RPMI7951 (cell line): Measurements from ENCODE around the gene CCNC. TPM values are rescaled to one million over a fixed set of nuclear protein-coding genes. Genes with fewer than 3 reads are reported as not detected.
"Not testable (repeated sequence)": the region's sequence is repeated elsewhere in the genome, so short reads cannot be mapped to it uniquely, and the experiment has no call there.

Source experiments
- DNase-seq: peaks from one replicate; pipeline ENCODE4 v3.0.0-alpha.2; 2012; ENCODE audit warnings: low read depth
- total RNA-seq: library from RNA; depleted of rRNA; stranded (reverse); fragments of >200 nt; shearing (Covaris generic); gene quantifications from 2 replicates; pipeline ENCODE4 v1.2.3, GENCODE V29; 2014

CCNC gene
- total RNA-seq, 1 experiment from 2014 or later: 138 TPM

DNA sequence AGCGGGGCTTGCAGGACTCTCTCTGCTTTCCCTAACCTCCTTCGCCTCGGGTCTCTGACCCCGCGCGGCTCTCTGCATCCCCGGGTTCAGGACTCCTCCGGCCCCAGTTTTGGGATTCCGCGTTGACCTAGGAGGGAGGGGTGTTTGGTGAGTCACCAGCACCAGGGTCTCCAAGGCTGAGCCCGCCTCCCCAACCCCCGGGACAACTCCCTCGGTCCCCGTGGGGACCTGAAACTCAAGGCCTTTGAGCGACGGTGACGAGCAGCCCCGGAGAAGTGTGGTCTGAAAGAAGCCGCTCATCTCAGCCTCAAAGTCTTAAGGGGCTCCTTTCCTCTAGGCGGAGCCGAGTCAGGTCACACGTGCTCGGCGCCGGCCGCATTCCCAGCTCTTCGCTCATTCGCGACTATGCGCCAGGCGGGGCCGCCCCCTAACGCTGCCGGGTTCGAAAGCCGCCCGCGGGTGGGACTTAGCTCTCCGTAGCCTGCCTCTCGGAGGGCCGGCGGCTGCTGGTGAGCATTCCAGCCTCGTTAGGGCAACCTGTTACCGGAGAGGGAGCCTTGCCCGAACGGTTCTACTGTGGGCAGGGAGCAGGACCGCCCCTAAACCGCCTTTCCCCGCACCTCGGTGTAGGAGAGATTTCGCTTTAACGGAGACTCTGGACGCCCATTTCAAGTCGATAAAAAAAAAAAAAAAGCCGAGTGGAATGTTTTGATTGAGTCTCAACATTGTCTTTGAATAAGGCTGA, 35.1 kb upstream of the CCNC start:
- DNase-seq: peak; percentile 20

DNA sequence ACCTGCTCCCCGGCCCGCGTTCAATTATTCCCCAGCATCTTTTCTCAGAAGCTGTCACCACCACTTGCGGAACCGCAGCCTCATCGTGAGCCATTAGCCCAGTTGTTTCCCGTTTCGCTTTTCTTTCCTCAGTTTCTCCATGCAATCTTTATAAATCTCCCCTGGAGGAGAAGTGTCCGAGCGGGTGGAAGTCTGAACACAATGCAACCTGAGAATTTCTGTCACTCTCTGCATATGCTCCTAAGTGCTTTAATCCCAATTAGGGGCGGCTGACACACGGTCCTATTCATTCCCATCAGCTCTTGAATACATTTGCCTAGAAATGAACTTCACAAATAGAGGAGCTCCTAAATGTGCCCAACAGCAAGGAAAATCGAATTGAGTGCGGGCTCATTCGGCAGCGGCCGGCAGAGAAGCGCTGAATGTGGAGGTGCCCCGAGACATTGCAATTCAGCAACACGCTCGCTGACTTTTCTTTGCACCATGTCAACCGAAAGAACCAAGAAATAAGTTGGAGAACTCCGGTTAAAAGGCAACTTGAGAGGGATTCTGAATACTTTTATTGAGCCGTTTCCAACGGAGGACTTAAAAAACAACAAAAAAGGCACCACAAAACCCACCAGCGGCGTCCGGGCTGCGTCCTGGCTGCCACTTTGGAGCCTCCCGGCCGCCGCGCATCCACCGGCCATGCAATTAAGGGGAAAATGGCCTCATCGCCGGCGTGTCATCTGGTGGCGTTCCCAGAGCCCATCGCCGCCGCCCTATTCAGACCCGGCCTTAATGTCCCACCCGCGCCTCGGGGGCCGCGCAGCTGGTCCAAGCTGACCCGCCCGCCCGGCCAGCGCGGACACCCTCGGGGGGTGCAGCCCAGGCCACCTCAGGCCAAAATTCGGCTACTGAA, 34.3 kb upstream of the CCNC start:
- no peak for DNase-seq

DNA sequence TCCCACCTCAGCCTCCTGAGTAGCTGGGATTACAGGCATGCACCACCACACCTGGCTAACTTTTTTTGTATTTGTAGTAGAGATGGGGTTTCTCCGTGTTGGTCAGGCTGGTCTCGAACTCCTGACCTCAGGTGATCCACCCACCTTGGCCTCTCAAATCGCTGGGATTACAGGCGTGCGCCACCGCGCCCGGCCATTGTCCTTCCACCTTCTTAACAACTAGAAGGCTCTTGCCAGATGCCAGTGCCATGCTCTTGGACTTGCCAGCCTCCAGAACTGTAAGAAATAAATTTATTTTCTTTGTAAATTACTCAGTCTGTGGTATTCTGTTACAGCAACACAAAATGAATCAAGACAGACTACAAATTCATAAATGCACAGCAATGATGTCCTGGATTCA, 26.2 kb upstream of the CCNC start:
- not testable (repeated sequence) for DNase-seq

DNA sequence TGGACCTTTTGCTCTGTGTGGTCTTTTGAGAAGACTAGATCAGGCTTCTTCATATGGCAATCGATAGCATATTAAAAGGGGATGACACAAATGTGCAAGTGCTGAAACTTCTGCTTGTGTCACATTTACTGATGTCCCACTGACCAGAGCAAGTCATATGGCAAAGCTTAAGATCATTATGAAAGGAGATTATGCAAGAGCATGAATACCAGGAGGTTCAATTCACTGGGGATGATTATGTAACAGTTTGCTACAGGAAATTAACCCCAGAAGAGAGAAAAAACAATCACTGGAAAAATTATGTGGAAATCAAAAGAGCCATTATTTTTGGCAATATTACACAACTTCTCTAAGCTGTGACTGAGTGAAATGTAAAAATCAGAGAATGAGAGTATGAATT, 24.4 kb upstream of the CCNC start:
- no peak for DNase-seq

DNA sequence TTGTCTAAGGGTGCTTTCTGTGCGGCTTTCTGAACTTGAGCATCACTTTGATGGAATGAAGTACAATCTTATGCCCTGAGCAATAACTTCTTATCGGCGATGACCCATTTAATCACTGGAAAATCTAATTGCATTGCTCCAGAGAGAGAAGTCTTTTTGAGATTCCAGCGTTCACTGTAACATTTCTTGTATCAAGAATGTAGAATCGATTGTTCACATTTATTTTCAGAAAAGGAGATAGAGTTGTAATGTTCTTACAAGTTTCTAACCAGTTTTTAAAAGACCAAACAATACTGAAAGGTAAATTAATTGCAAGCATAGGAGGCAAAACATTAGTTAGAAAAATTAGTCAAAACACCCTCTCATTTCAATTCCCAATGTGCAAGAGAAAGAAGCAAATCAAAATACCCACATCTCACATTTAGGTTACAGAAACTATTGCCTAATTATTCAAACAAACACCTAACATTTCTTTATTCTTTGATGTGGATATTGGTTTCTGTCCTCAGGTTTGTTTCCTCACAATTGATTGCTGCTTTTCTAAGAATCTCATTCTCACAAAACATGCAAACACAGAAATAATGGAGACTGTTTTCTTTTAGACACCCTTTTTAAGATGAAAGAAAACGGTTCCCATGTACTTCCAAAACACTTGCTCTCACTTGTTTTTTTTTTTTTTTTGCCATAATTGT, 23.4 kb upstream of the CCNC start:
- no peak for DNase-seq

DNA sequence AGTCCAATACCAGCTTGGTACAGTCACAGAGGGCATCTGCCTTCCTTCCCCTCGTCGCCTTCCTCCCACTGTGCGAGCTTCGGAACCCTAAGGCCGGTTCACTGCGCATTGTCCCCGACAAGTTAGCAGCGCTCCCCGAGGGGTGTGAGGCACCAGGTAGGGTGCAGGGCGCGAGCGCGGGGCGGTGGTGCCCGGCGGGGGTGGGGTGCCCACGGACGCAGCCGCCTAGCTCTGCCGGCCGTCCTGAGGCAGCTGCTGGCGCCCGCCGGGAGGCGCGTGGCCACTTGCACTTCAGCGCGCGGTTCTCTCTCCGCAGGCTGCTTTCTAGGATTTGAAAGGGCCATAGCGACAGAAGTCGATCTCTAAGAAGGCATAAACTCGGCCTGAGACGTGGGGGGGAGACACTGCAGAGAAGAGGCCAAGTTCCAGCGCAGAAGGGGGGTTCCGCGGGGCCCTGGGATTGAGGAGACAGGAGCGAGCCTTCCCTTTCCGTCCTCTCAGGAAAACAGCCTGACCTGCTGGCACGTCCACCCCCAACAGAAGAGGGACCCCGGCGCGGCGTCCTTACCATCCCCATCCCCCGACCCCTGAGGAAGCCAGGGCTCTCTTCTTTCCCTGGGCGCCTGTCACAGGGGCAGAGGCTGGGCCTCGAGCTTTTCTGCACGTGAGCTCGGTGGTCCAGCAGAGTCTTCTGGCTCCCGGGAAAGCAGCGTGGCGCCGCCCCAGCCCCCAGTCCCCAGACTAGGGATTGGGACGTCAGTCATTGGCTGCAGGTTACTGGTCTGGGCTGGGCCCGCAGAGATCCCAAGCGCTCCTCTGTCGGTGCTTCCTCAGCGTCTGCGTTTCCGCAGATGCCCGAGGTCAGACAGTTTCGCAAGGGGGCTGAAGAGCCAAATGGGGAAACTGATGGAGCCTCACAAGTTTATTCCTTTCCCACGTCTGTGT, 22.5 kb upstream of the CCNC start:
- DNase-seq: no peak

DNA sequence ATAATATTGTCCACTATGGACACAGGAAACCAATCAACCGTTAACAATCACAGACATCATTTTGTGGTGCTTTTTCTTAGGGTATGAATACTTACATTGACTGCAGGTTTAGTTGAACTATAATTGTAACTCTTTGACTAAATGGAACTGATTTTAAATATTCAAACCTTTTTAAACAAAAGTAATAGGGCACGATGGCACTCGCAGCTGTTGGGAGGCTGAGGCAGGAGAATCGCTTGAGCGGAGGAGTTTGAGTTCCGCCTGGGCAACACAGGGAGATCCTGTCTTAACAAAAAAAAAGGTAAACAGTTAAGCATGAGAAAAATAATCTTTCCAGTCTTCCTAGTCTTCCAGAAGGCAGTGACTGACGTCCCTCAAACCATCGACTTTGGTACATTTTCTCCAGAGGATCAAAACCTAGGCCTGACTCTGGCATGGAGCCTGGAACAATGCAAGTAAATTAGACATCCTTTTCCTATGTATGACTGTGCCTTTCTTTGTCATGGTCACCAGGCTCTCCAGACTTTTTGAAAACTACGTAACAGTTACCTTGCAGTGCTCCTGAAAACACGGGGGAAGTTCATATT, 21.5 kb upstream of the CCNC start:
- DNase-seq: no peak

DNA sequence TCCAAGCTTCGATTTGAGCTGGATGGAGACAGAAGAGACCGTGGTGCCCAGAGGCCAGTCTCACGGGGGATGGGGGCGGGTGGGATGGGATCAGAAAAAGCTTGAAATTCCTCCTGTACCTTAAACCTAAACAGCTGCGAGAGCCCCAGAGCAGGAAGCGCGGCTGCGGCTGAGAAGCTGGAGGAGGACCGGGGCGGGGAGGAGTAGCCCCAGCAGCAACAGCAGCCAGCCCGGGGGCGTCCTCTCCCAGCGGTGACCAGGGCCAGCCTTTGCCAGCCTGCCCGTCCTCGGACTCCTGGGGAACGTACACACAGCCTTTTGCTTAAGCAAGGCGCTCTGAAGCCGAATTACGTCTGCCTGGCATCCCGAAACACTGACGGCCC, 20.8 kb upstream of the CCNC start:
- no peak for DNase-seq

DNA sequence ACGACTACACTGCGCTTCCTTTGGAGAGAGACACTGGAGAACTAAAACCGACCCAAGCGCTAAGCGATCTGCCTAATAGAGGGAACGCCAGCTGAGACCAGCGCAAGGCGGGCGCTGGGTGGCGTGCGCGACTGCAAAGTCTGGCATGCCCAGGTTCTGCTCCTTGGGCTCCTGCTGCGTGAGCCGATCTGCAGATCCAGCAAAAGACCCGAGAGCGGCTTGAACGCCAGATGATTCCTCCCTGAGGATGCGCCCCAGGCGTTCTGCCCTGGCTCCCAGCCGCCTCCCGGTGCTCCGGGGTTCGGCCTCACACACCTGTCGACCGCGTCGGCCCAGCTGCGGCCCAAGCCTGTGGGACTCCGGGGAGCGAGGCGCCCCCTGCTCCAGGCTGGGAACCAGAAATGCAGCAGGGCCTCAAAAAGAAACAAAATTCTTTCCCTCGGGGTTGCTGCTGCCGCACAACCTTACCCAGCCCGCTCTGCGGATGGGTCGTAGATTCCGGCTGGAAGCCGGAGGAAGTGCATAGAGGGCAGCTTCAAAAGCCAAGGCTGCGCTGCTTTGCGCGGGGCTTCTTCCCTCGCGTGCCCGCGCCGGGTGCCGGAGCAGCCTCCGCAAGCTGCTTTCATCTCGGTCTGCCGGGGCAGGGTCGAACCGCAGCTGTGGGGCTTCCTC, 20.3 kb upstream of the CCNC start:
- DNase-seq: peak; percentile 42

DNA sequence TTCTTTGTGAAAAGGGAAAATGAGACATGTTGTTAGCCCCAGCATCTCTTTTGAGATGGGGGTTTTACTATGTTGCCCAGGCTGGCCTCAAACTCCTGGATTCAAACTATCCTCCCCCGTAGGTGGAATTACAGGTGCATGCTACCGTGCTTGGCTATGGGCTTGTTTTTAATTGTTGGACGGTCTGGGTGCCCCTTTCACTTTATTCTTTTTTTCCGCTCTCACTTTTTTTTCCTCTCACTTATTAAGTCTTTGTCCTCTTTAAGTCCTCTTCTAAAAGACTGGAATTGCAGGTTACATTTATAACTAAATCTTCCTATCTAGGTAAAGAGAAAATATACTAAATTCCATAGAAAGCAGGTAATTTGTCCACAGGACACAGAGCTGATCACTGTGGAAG, 19.3 kb upstream of the CCNC start:
- DNase-seq: no peak

DNA sequence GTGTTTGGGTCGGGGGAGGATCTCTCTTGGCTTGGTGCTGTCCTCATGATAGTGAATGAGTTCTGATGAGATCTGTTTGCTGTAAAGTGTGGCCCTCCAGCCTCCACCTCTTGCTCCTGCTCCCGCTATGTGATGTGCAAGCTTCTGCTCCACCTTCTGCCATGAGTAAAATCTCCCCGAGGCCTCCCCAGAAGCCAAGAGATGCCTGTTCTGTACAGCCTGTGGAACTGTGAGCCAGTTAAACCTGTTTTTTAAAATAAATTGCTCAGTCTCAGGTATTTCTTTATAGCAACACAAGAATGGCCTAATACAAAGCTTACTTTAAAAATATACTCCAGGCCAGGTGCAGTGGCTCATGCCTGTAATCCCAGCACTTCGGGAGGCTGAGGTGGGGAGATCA, 11.3 kb upstream of the CCNC start:
- no peak for DNase-seq

DNA sequence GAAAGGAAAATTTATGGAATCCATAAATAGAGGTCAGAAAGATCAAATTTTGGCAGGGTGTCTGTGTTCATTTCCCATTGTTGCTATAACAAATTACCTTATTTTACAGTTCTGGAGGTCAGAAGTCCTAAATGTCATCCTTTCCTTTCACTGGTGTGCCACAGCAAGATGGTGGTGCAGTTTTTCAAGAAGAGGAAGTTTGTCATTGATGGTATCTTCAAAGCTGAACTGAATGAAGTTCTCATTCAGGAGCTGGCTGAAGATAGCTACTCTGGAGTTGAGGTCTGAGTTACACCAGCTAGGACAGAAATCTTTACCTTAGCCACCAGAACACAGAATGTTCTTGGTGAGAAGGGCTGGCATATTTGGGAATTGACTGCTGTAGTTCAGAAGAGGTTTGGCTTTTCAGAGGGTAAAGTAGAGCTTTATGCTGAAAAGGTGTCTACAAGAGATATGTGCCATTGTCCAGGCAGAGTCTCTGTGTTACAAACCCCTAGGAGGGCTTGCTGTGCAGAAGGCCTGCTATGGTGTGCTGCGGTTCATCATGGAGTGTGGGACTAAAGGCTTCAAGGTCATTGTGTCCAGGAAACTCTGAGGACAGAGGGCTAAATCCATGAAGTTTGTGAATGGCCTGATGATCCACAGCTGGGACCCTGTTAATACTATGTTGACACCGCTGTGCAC, 7.2 kb upstream of the CCNC start:
- no peak for DNase-seq

DNA sequence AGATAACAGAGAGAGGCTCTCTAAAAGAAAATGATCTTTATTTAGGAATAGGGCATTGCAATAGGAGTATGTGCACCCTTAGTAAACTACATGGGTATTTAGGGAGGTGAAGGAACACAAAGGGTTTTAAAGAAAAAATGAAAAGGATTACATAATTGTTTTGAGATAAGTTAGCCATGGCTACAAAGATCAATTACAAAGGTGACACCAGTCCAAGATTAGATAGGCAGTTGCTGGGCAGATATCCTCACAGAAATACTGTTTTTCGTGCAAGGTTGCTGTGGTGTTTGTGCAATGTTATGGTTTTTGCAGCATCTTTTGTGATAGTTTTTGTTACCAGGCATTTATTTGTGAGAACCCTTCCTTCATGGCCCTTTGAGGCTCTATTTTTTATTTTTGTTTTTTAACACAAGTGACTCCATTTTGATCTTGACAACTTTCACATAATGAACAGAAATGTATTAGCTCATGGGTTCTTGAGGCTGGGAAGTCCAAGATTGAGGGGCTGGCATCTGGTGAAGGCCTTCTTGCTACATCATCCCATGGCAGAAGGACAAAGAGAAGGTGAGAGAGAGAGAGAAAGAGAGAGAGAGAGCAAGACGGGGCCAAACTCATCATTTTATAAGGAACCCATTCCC, 5.6 kb upstream of the CCNC start:
- no peak for DNase-seq

DNA sequence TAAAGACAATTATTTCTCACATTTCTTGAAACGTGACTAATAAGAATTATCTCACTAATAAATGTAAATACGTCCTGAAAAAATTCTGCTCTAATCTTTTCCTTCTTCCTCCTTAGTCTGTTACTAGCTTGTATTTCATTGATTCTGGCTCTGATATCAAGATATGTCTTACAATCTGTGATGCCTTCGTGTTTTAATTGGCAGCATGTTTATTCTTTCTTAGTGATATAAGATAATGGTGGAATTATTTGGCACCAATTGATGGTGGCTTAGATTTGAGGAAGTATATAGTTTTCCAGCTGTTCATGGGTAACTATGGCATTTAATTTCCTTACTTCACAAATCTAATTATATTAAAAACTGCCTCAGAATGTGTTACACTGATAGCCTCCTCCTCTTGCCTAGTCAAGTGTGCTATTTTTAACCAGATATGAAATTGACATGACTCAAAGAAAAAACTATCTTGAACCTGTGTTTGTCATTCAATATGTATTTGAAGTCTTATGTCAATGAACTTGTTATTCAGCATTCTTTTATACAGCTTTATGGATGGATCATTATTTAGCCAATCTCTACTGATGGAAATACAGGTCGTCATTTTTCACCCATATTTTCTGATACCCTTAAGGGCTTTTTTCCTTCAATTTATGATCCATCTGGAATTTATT, 5.3 kb downstream of the CCNC start:
- no peak for DNase-seq

DNA sequence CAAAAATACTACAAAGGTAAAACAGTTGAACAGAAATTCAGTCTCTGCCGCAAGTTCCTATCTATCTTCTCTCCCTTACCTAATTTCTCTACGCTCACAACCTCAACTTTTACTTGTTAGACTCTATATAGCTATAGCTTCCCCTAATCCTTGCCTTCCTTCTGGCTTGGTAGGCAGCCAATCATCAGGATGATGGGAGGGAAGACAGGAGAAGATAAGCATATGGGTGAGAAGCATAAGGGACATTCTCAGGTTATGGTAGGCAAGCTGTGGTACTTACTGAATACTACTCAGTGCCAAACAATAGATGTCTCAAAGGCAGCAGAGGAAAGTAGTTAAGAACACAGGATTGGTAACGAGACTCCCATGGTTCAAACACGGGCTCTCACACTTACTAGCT, 7.8 kb downstream of the CCNC start:
- no peak for DNase-seq

DNA sequence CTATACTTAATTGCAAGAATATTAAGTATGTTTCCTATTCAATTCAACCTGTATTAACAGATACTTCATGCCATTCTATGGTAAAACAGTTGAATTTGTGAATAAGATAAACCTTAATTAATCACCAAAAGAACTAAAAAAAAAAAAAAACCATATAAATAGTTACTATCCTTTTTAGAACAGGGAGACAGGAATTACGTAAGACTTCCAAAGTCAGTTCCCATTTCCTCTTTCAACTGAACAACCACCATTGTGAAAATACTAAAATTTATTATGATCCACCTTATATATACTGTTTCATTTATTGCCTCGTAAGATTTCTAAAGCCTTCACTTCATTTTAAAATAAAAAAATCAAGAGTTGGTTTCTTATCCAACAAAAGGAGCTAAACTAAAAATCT, 9.4 kb downstream of the CCNC start:
- DNase-seq: no peak

DNA sequence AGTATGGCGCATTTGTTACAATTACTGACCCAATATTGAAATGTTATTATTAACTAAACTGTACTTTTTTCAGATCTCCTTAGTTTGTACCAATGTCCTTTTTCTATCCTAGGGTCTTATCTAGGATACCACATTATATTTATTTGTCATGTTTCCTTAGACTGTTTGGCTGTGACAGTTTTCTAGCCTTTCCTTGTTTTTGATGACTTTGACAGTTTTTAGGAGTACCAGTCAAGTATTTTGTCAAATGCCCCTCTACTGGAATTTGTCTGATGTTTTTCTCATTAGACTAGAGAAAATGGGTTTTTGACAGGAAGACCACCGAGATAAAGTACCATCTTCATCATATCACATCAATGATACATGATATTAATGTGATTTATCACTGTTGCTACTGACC, 14.6 kb downstream of the CCNC start:
- DNase-seq: no peak

DNA sequence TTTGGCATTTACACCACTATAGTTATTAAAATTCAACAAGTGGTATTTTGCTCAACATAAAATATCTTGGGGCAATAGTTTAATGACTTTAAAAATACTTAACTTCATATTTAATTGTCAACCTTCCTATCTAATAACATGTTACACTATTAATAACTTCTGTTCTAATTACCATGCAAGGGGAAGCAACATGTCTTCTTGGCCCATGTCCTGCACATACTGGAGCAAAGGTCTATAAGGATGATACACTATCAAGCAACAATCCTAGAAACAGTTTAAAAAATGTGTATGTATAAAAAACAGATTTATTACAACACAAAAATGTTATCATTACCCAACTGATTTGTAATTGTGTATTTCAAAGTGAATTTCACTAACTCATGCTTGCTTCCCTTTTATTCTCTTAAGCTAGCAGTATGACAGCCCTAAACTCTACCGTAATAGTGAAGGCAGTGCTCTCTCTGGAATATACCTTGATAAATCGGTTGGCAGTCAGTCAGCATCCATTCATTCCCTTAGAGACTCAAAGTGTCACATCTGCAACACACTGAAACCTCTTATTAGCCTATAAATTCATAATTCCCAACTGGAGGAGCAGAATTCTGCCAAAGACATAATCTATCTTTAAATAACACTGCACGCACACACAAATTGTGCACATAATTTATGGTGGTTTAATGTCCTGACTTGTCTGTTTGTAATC, 18.3 kb downstream of the CCNC start:
- DNase-seq: no peak
